ENCODE data around the gene LSM14A. TPM values are rescaled to one million over a fixed set of nuclear protein-coding genes. Genes with fewer than 3 reads are reported as not detected.

Gene LSM14A
- total RNA-seq, 1 donor from 2014 or later: 89.5 TPM

- no peak for DNase-seq
- Mint-ChIP-seq H3K4me1 (ENCODE audit: low read depth, unreplicated experiment) (peaks cover 5% of the 10 kb centered on the region), H3K36me3 (ENCODE audit: unreplicated experiment) (no peaks in the 10 kb centered on the region), H3K9me3 (ENCODE audit: unreplicated experiment) (peaks cover 5% of the 10 kb centered on the region), H3K27me3 (ENCODE audit: unreplicated experiment) (peaks cover 2% of the 10 kb centered on the region), H3K4me3 (ENCODE audit: unreplicated experiment) (no peak overlapping the region), H3K27ac (ENCODE audit: unreplicated experiment) (no peak overlapping the region)
- no peak for TF ChIP-seq CTCF (IDR thresholded peaks at IDR 0.05; ENCODE audit: partially characterized antibody, unreplicated experiment)
Observed at GRCh38 chr19:34231439-34231838, 59.1 kb downstream of the LSM14A start.

GRCh38 chr19:34232566-34233481 is 60.5 kb downstream of the LSM14A start:
- no peak overlapping the region for H3K4me3 Mint-ChIP-seq (ENCODE audit: unreplicated experiment)
- H3K27ac Mint-ChIP-seq (ENCODE audit: unreplicated experiment): peak overlapping the region; percentile 55
- no peaks in the 10 kb centered on the region for H3K36me3 Mint-ChIP-seq (ENCODE audit: unreplicated experiment)
- no peak for DNase-seq
- TF ChIP-seq CTCF (IDR thresholded peaks at IDR 0.05; ENCODE audit: partially characterized antibody, unreplicated experiment): no peak
- peaks cover 7% of the 10 kb centered on the region for H3K9me3 Mint-ChIP-seq (ENCODE audit: unreplicated experiment)
- peaks cover 4% of the 10 kb centered on the region for H3K27me3 Mint-ChIP-seq (ENCODE audit: unreplicated experiment)
- H3K4me1 Mint-ChIP-seq (ENCODE audit: low read depth, unreplicated experiment): peaks cover 11% of the 10 kb centered on the region

GRCh38 chr19:34235425-34235940 is 63.2 kb downstream of the LSM14A start:
- peak overlapping the region; percentile 94 for H3K27ac Mint-ChIP-seq (ENCODE audit: unreplicated experiment)
- TF ChIP-seq CTCF (IDR thresholded peaks at IDR 0.05; ENCODE audit: partially characterized antibody, unreplicated experiment): no peak

GRCh38 chr19:34236035-34236987 is 64.0 kb downstream of the LSM14A start:
- DNase-seq: peak; percentile 29
- Mint-ChIP-seq H3K9me3 (ENCODE audit: unreplicated experiment) (peaks cover 5% of the 10 kb centered on the region), H3K27ac (ENCODE audit: unreplicated experiment) (peak overlapping the region; percentile 94), H3K27me3 (ENCODE audit: unreplicated experiment) (peaks cover 4% of the 10 kb centered on the region), H3K4me1 (ENCODE audit: low read depth, unreplicated experiment) (peaks cover 11% of the 10 kb centered on the region), H3K36me3 (ENCODE audit: unreplicated experiment) (no peaks in the 10 kb centered on the region), H3K4me3 (ENCODE audit: unreplicated experiment) (peak overlapping the region; percentile 16)
- TF ChIP-seq CTCF (IDR thresholded peaks at IDR 0.05; ENCODE audit: partially characterized antibody, unreplicated experiment): no peak

More at GRCh38 chr19:34235425-34235940, 63.2 kb downstream of the LSM14A start:
- Mint-ChIP-seq H3K36me3 (ENCODE audit: unreplicated experiment) (no peaks in the 10 kb centered on the region), H3K4me3 (ENCODE audit: unreplicated experiment) (no peak overlapping the region), H3K27me3 (ENCODE audit: unreplicated experiment) (peaks cover 4% of the 10 kb centered on the region), H3K9me3 (ENCODE audit: unreplicated experiment) (peaks cover 5% of the 10 kb centered on the region), H3K4me1 (ENCODE audit: low read depth, unreplicated experiment) (peaks cover 11% of the 10 kb centered on the region)
- DNase-seq: no peak

Measured in glutamatergic neuron (in vitro differentiated cells).